ENCODE results near the gene MTNR1B. TPM values are rescaled to one million over a fixed set of nuclear protein-coding genes. Genes with fewer than 3 reads are reported as not detected.

MTNR1B gene
- total RNA-seq, result not detected

- Histone ChIP-seq H3K4me1 (ENCODE audit: control insufficient read depth in 3 of 3, insufficient read depth in 3 of 3, low read length in 3 of 3) (no peaks in the 10 kb centered on the region), H3K4me3 (ENCODE audit: low read length in 3 of 3) (no peak within 1 kb of the TSS), H3K9me3 (ENCODE audit: control insufficient read depth in 3 of 3, low read length in 3 of 3) (no peaks in the 10 kb centered on the region), H3K9ac (ENCODE audit: low read depth in 1 of 3, low read length in 3 of 3) (no peak within 1 kb of the TSS), H3K27ac (ENCODE audit: low read depth, low read length) (no peak within 1 kb of the TSS), H3K36me3 (ENCODE audit: control insufficient read depth in 3 of 3, insufficient read depth in 3 of 3, low read length in 3 of 3) (no peaks in the 10 kb centered on the region), H3K27me3 (ENCODE audit: control insufficient read depth in 3 of 3, insufficient read depth in 3 of 3, low read length in 3 of 3) (peaks cover 8 to 16% (median 13%) of the 10 kb centered on the region in 3 donors)
Observed at GRCh38 chr11:92969634-92970347, at the start of gene MTNR1B. MTNR1B (plus strand) TSS chr11:92969651; CDS start chr11:92969726, 75 bp downstream.

GRCh38 chr11:92920331-92920730 is 49.1 kb upstream of the MTNR1B start:
- Histone ChIP-seq H3K4me1 (ENCODE audit: control insufficient read depth in 3 of 3, insufficient read depth in 3 of 3, low read length in 3 of 3) (no peaks in the 10 kb centered on the region), H3K9ac (ENCODE audit: low read depth in 1 of 3, low read length in 3 of 3) (no peak overlapping the region), H3K27me3 (ENCODE audit: control insufficient read depth in 3 of 3, insufficient read depth in 3 of 3, low read length in 3 of 3) (no peaks in the 10 kb centered on the region), H3K9me3 (ENCODE audit: control insufficient read depth in 3 of 3, low read length in 3 of 3) (no peaks in the 10 kb centered on the region), H3K4me3 (ENCODE audit: low read length in 3 of 3) (no peak overlapping the region), H3K36me3 (ENCODE audit: control insufficient read depth in 3 of 3, insufficient read depth in 3 of 3, low read length in 3 of 3) (no peaks in the 10 kb centered on the region), H3K27ac (ENCODE audit: low read depth, low read length) (no peak overlapping the region)

- no peaks in the 10 kb centered on the region for H3K27me3 ChIP-seq (ENCODE audit: control insufficient read depth in 3 of 3, insufficient read depth in 3 of 3, low read length in 3 of 3)
- no peaks in the 10 kb centered on the region for H3K4me1 ChIP-seq (ENCODE audit: control insufficient read depth in 3 of 3, insufficient read depth in 3 of 3, low read length in 3 of 3)
- H3K36me3 ChIP-seq (ENCODE audit: control insufficient read depth in 3 of 3, insufficient read depth in 3 of 3, low read length in 3 of 3), result no peaks in the 10 kb centered on the region
- no peak overlapping the region for H3K9ac ChIP-seq (ENCODE audit: low read depth in 1 of 3, low read length in 3 of 3)
- H3K9me3 ChIP-seq (ENCODE audit: control insufficient read depth in 3 of 3, low read length in 3 of 3), result no peaks in the 10 kb centered on the region
- H3K27ac ChIP-seq (ENCODE audit: low read depth, low read length), result no peak overlapping the region
- H3K4me3 ChIP-seq (ENCODE audit: low read length in 3 of 3), result no peak overlapping the region
Observed at GRCh38 chr11:92922731-92923130, 46.7 kb upstream of the MTNR1B start.

GRCh38 chr11:92929246-92929645 is 40.2 kb upstream of the MTNR1B start:
- H3K9ac ChIP-seq (ENCODE audit: low read depth in 1 of 3, low read length in 3 of 3), result no peak overlapping the region
- no peaks in the 10 kb centered on the region for H3K4me1 ChIP-seq (ENCODE audit: control insufficient read depth in 3 of 3, insufficient read depth in 3 of 3, low read length in 3 of 3)
- H3K27ac ChIP-seq (ENCODE audit: low read depth, low read length), result no peak overlapping the region

GRCh38 chr11:92929653-92930052 is 39.8 kb upstream of the MTNR1B start:
- no peak overlapping the region for H3K27ac ChIP-seq (ENCODE audit: low read depth, low read length)
- H3K36me3 ChIP-seq (ENCODE audit: control insufficient read depth in 3 of 3, insufficient read depth in 3 of 3, low read length in 3 of 3), result no peaks in the 10 kb centered on the region
- H3K27me3 ChIP-seq (ENCODE audit: control insufficient read depth in 3 of 3, insufficient read depth in 3 of 3, low read length in 3 of 3), result peaks cover 0 to 3% (median 0%) of the 10 kb centered on the region in 3 donors
- H3K9ac ChIP-seq (ENCODE audit: low read depth in 1 of 3, low read length in 3 of 3), result no peak overlapping the region
- no peaks in the 10 kb centered on the region for H3K4me1 ChIP-seq (ENCODE audit: control insufficient read depth in 3 of 3, insufficient read depth in 3 of 3, low read length in 3 of 3)
- no peak overlapping the region for H3K4me3 ChIP-seq (ENCODE audit: low read length in 3 of 3)
- no peaks in the 10 kb centered on the region for H3K9me3 ChIP-seq (ENCODE audit: control insufficient read depth in 3 of 3, low read length in 3 of 3)

More at GRCh38 chr11:92929246-92929645, 40.2 kb upstream of the MTNR1B start:
- Histone ChIP-seq H3K27me3 (ENCODE audit: control insufficient read depth in 3 of 3, insufficient read depth in 3 of 3, low read length in 3 of 3) (peaks cover 0 to 3% (median 0%) of the 10 kb centered on the region in 3 donors), H3K4me3 (ENCODE audit: low read length in 3 of 3) (no peak overlapping the region), H3K36me3 (ENCODE audit: control insufficient read depth in 3 of 3, insufficient read depth in 3 of 3, low read length in 3 of 3) (no peaks in the 10 kb centered on the region), H3K9me3 (ENCODE audit: control insufficient read depth in 3 of 3, low read length in 3 of 3) (no peaks in the 10 kb centered on the region)

- no peaks in the 10 kb centered on the region for H3K9me3 ChIP-seq (ENCODE audit: control insufficient read depth in 3 of 3, low read length in 3 of 3)
- H3K4me1 ChIP-seq (ENCODE audit: control insufficient read depth in 3 of 3, insufficient read depth in 3 of 3, low read length in 3 of 3), result no peaks in the 10 kb centered on the region
- H3K36me3 ChIP-seq (ENCODE audit: control insufficient read depth in 3 of 3, insufficient read depth in 3 of 3, low read length in 3 of 3), result no peaks in the 10 kb centered on the region
- no peak overlapping the region for H3K9ac ChIP-seq (ENCODE audit: low read depth in 1 of 3, low read length in 3 of 3)
- no peak overlapping the region for H3K4me3 ChIP-seq (ENCODE audit: low read length in 3 of 3)
- peaks cover 0 to 3% (median 0%) of the 10 kb centered on the region in 3 donors for H3K27me3 ChIP-seq (ENCODE audit: control insufficient read depth in 3 of 3, insufficient read depth in 3 of 3, low read length in 3 of 3)
- H3K27ac ChIP-seq (ENCODE audit: low read depth, low read length), result no peak overlapping the region
Observed at GRCh38 chr11:92931746-92932422, 37.6 kb upstream of the MTNR1B start.

GRCh38 chr11:92939305-92939704 is 30.1 kb upstream of the MTNR1B start:
- Histone ChIP-seq H3K27ac (ENCODE audit: low read depth, low read length) (no peak overlapping the region), H3K4me1 (ENCODE audit: control insufficient read depth in 3 of 3, insufficient read depth in 3 of 3, low read length in 3 of 3) (no peaks in the 10 kb centered on the region), H3K9ac (ENCODE audit: low read depth in 1 of 3, low read length in 3 of 3) (no peak overlapping the region), H3K9me3 (ENCODE audit: control insufficient read depth in 3 of 3, low read length in 3 of 3) (no peaks in the 10 kb centered on the region), H3K36me3 (ENCODE audit: control insufficient read depth in 3 of 3, insufficient read depth in 3 of 3, low read length in 3 of 3) (no peaks in the 10 kb centered on the region), H3K27me3 (ENCODE audit: control insufficient read depth in 3 of 3, insufficient read depth in 3 of 3, low read length in 3 of 3) (peaks cover 0 to 3% (median 0%) of the 10 kb centered on the region in 3 donors), H3K4me3 (ENCODE audit: low read length in 3 of 3) (no peak overlapping the region)

GRCh38 chr11:92941676-92942571 is 27.5 kb upstream of the MTNR1B start:
- H3K4me1 ChIP-seq (ENCODE audit: control insufficient read depth in 3 of 3, insufficient read depth in 3 of 3, low read length in 3 of 3), result no peaks in the 10 kb centered on the region
- H3K9me3 ChIP-seq (ENCODE audit: control insufficient read depth in 3 of 3, low read length in 3 of 3), result no peaks in the 10 kb centered on the region
- H3K4me3 ChIP-seq (ENCODE audit: low read length in 3 of 3), result no peak overlapping the region
- peaks cover 0 to 3% (median 0%) of the 10 kb centered on the region in 3 donors for H3K27me3 ChIP-seq (ENCODE audit: control insufficient read depth in 3 of 3, insufficient read depth in 3 of 3, low read length in 3 of 3)
- no peak overlapping the region for H3K27ac ChIP-seq (ENCODE audit: low read depth, low read length)
- no peaks in the 10 kb centered on the region for H3K36me3 ChIP-seq (ENCODE audit: control insufficient read depth in 3 of 3, insufficient read depth in 3 of 3, low read length in 3 of 3)
- H3K9ac ChIP-seq (ENCODE audit: low read depth in 1 of 3, low read length in 3 of 3), result no peak overlapping the region

GRCh38 chr11:92946707-92947106 is 22.7 kb upstream of the MTNR1B start:
- H3K9ac ChIP-seq (ENCODE audit: low read depth in 1 of 3, low read length in 3 of 3), result no peak overlapping the region
- no peaks in the 10 kb centered on the region for H3K9me3 ChIP-seq (ENCODE audit: control insufficient read depth in 3 of 3, low read length in 3 of 3)
- no peaks in the 10 kb centered on the region for H3K4me1 ChIP-seq (ENCODE audit: control insufficient read depth in 3 of 3, insufficient read depth in 3 of 3, low read length in 3 of 3)
- H3K27ac ChIP-seq (ENCODE audit: low read depth, low read length), result no peak overlapping the region
- no peak overlapping the region for H3K4me3 ChIP-seq (ENCODE audit: low read length in 3 of 3)
- no peaks in the 10 kb centered on the region for H3K36me3 ChIP-seq (ENCODE audit: control insufficient read depth in 3 of 3, insufficient read depth in 3 of 3, low read length in 3 of 3)
- H3K27me3 ChIP-seq (ENCODE audit: control insufficient read depth in 3 of 3, insufficient read depth in 3 of 3, low read length in 3 of 3), result peaks cover 0 to 3% (median 0%) of the 10 kb centered on the region in 3 donors

Data from skeletal muscle tissue (tissue), 4 donors.